Gastroesophageal sphincter (tissue), 3 donors: ENCODE results near the gene APOC4.

Experiments
- CTCF ChIP-seq, 4 experiments: fragments of 200-600 bp in 2 of 4; fragments of 450-650 bp in 2 of 4; sonication (generic) in 1 of 4; IDR thresholded peaks; one replicate each; pipeline ENCODE4 v1.5.1; 2017 to 2019; ENCODE audit warnings: antibody characterized with exemption in 4 of 4, mild to moderate bottlenecking in 2 of 4, moderate library complexity in 2 of 4
- POLR2A ChIP-seq, 2 donors: fragments of 450-650 bp; IDR thresholded peaks; one replicate each; pipeline ENCODE4 v1.6.1; 2017; ENCODE audit warnings: antibody characterized with exemption in 2 of 2, mild to moderate bottlenecking in 2 of 2, moderate library complexity in 1 of 2

GRCh38 chr19:44903602-44904425, 38.2 kb upstream of the APOC4 start:
- TF ChIP-seq POLR2A (IDR thresholded peaks at IDR 0.05) = no peak
- TF ChIP-seq CTCF (IDR thresholded peaks at IDR 0.05) = peak in 3 of 4 experiments; percentile 95 to 99 (median 98)
